ENCODE data around the gene SNX30.
A peak's percentile ranks its signal among the peaks of the same experiment; 100 is the strongest.

The SNX30 gene

DNA sequence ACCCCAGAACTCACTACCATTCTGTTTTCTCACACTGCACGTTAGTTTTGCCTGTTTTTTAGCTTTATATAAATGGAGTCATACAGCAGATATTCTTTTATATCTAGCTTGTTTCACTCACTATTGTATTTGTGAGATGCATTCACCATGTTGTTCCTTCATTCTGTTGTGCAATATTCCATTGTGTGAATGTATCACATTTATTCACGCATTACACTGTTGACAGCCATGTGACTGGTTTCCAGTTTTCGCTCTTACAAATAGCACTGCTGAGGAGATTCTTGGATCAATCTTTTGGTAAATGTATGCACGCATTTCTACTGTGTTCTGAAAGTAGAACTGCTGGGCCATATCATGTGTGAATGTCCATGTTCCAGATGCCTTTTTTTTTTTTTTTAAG, 6.4 kb upstream of the SNX30 start:
- Histone ChIP-seq H3K9me3 (ENCODE audit: insufficient read depth, low read depth, low read length) (no peaks in the 10 kb centered on the region), H4K20me1 (ENCODE audit: insufficient read depth, low read length, poor library complexity, severe bottlenecking) (no peaks in the 10 kb centered on the region), H3K4me3 (ENCODE audit: low read length, poor library complexity, severe bottlenecking) (no peak overlapping the region), H3K79me2 (ENCODE audit: insufficient read depth, low read length) (no peaks in the 10 kb centered on the region), H3K9me2 (replicated peaks; ENCODE audit: low read depth, low read length) (no peaks in the 10 kb centered on the region), H3K9ac (ENCODE audit: low read depth, low read length, poor library complexity, severe bottlenecking) (no peak overlapping the region), H3K4me1 (ENCODE audit: insufficient read depth, low read length, poor library complexity, severe bottlenecking) (peaks cover 14% of the 10 kb centered on the region), H3K27me3 (ENCODE audit: insufficient read depth, low read length, poor library complexity, severe bottlenecking) (no peaks in the 10 kb centered on the region), H3K4me2 (ENCODE audit: low read depth, low read length, poor library complexity, severe bottlenecking) (no peak overlapping the region), H2AFZ (ENCODE audit: low read length) (no peak overlapping the region), H3K36me3 (ENCODE audit: insufficient read depth, low read length) (no peaks in the 10 kb centered on the region), H3F3A (ENCODE audit: low read depth) (no peaks in the 10 kb centered on the region; the same call in 1 of the 2 replicates)
- TF ChIP-seq EZH2phosphoT487 (IDR thresholded peaks at IDR 0.05; ENCODE audit: borderline replicate concordance), result no peak
- TF ChIP-seq, protein P1, sequence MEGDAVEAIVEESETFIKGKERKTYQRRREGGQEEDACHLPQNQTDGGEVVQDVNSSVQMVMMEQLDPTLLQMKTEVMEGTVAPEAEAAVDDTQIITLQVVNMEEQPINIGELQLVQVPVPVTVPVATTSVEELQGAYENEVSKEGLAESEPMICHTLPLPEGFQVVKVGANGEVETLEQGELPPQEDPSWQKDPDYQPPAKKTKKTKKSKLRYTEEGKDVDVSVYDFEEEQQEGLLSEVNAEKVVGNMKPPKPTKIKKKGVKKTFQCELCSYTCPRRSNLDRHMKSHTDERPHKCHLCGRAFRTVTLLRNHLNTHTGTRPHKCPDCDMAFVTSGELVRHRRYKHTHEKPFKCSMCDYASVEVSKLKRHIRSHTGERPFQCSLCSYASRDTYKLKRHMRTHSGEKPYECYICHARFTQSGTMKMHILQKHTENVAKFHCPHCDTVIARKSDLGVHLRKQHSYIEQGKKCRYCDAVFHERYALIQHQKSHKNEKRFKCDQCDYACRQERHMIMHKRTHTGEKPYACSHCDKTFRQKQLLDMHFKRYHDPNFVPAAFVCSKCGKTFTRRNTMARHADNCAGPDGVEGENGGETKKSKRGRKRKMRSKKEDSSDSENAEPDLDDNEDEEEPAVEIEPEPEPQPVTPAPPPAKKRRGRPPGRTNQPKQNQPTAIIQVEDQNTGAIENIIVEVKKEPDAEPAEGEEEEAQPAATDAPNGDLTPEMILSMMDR (conservative IDR thresholded peaks at IDR 0.05; ENCODE audit: low read length), result no peak

DNA sequence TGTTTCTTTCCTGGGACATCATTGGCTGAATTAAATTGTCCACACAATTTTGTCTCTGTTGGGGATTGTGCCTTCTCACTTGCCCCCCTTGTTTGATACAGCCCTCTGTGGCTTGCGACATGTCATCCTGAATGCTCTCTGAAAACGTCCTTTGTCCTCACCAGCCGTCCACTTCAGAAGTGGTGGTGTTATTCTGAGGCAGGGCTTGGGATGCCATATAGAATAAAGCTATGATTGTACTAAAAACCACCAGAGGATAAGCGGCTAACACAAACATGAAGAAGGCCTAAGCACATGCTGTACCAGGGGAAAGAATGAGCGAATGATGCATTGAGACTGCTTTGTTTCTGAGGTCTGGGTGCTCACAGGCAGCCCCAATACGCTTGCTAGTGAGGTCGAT, 3.5 kb upstream of the SNX30 start:
- no peak overlapping the region for H3K4me3 ChIP-seq (ENCODE audit: low read length, poor library complexity, severe bottlenecking)
- no peak overlapping the region for H3K4me2 ChIP-seq (ENCODE audit: low read depth, low read length, poor library complexity, severe bottlenecking)
- no peaks in the 10 kb centered on the region for H3K27me3 ChIP-seq (ENCODE audit: insufficient read depth, low read length, poor library complexity, severe bottlenecking)
- H4K20me1 ChIP-seq (ENCODE audit: insufficient read depth, low read length, poor library complexity, severe bottlenecking), result peaks cover 2% of the 10 kb centered on the region
- H3K79me2 ChIP-seq (ENCODE audit: insufficient read depth, low read length), result no peaks in the 10 kb centered on the region
- no peak for TF ChIP-seq EZH2phosphoT487 (IDR thresholded peaks at IDR 0.05; ENCODE audit: borderline replicate concordance)
- TF ChIP-seq, protein P1 (conservative IDR thresholded peaks at IDR 0.05; ENCODE audit: low read length), result no peak
- H2AFZ ChIP-seq (ENCODE audit: low read length), result no peak overlapping the region
- H3K9me2 ChIP-seq (replicated peaks; ENCODE audit: low read depth, low read length), result no peaks in the 10 kb centered on the region
- H3K9me3 ChIP-seq (ENCODE audit: insufficient read depth, low read depth, low read length), result no peaks in the 10 kb centered on the region
- peaks cover 18% of the 10 kb centered on the region for H3K4me1 ChIP-seq (ENCODE audit: insufficient read depth, low read length, poor library complexity, severe bottlenecking)
- H3K9ac ChIP-seq (ENCODE audit: low read depth, low read length, poor library complexity, severe bottlenecking), result no peak overlapping the region
- H3F3A ChIP-seq (ENCODE audit: low read depth), result no peaks in the 10 kb centered on the region
- H3K36me3 ChIP-seq (ENCODE audit: insufficient read depth, low read length), result no peaks in the 10 kb centered on the region

DNA sequence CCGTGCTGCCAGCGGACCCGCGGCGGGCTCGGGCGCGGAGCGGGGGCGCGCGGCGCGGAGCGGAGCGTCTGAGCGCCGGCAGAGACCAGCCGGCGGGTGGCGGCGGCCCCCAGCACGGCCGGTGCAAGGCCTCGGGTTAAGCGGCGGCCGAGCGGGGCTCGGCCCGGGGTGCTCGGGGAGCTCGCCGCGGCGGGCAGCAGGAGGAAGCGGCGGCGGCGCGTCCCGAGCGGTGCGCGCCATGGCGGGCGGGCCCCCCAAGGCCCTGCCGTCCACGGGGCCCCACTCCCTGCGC, 150 bp downstream of the SNX30 start:
- Histone ChIP-seq H3F3A (ENCODE audit: low read depth) (no peaks in the 10 kb centered on the region), H3K9me3 (ENCODE audit: insufficient read depth, low read depth, low read length) (no peaks in the 10 kb centered on the region), H3K4me1 (ENCODE audit: insufficient read depth, low read length, poor library complexity, severe bottlenecking) (peaks cover 40% of the 10 kb centered on the region), H3K9ac (ENCODE audit: low read depth, low read length, poor library complexity, severe bottlenecking) (peak overlapping the region; percentile 76), H4K20me1 (ENCODE audit: insufficient read depth, low read length, poor library complexity, severe bottlenecking) (peaks cover 3% of the 10 kb centered on the region), H3K36me3 (ENCODE audit: insufficient read depth, low read length) (no peaks in the 10 kb centered on the region), H3K4me3 (ENCODE audit: low read length, poor library complexity, severe bottlenecking) (peak overlapping the region; percentile 86), H3K9me2 (replicated peaks; ENCODE audit: low read depth, low read length) (no peaks in the 10 kb centered on the region), H3K79me2 (ENCODE audit: insufficient read depth, low read length) (no peaks in the 10 kb centered on the region), H3K4me2 (ENCODE audit: low read depth, low read length, poor library complexity, severe bottlenecking) (peak overlapping the region; percentile 86), H2AFZ (ENCODE audit: low read length) (peak overlapping the region; percentile 91), H3K27me3 (ENCODE audit: insufficient read depth, low read length, poor library complexity, severe bottlenecking) (no peaks in the 10 kb centered on the region)
- TF ChIP-seq, protein P1 (conservative IDR thresholded peaks at IDR 0.05; ENCODE audit: low read length), result no peak
- no peak for TF ChIP-seq EZH2phosphoT487 (IDR thresholded peaks at IDR 0.05; ENCODE audit: borderline replicate concordance)
